Smooth muscle cell (in vitro differentiated cells): ENCODE data around the gene PMEL. TPM values are rescaled to one million over a fixed set of nuclear protein-coding genes. Genes with fewer than 3 reads are reported as not detected.
A peak's percentile ranks its signal among the peaks of the same experiment; 100 is the strongest.

Experiments used
- DNase-seq: peaks from one replicate; lab custom pipeline; 2025; ENCODE audit not compliant: unreplicated experiment; lab: John Stamatoyannopoulos, UW
- H2AFZ ChIP-seq: fragments of 200-600 bp; sonication (generic); 2 replicates; pipeline ENCODE4 v1.6.0; 2016; ENCODE audit warnings: antibody characterized with exemption, low read depth, mild to moderate bottlenecking
- H3F3A ChIP-seq: fragments of 200-600 bp; sonication (generic); 2 replicates; pipeline ENCODE4 v1.6.0; 2017; ENCODE audit warnings: antibody characterized with exemption, low read depth
- H3K27ac ChIP-seq: fragments of 200-600 bp; sonication (generic); 2 replicates; pipeline ENCODE4 v1.5.1; 2016; ENCODE audit warnings: low read depth, mild to moderate bottlenecking
- H3K27me3 ChIP-seq: fragments of 200-600 bp; sonication (generic); 2 replicates; pipeline ENCODE4 v1.6.1; 2016; ENCODE audit warnings: low read depth, mild to moderate bottlenecking
- H3K36me3 ChIP-seq: fragments of 200-600 bp; sonication (generic); 2 replicates; pipeline ENCODE4 v1.5.1; 2016; ENCODE audit warnings: low read depth
- H3K4me1 ChIP-seq: fragments of 200-600 bp; sonication (generic); 2 replicates; pipeline ENCODE4 v1.5.1; 2016; ENCODE audit warnings: low read depth
- H3K4me2 ChIP-seq: fragments of 200-600 bp; sonication (generic); 2 replicates; pipeline ENCODE4 v1.6.0; 2016; ENCODE audit warnings: mild to moderate bottlenecking
- H3K4me3 ChIP-seq: fragments of 200-600 bp; sonication (generic); 2 replicates; pipeline ENCODE4 v1.5.1; 2016; ENCODE audit warnings: mild to moderate bottlenecking
- H3K79me2 ChIP-seq: fragments of 200-600 bp; sonication (generic); 2 replicates; pipeline ENCODE4 v1.6.0; 2016; ENCODE audit warnings: low read depth, mild to moderate bottlenecking
- H3K9ac ChIP-seq: fragments of 200-600 bp; sonication (generic); 2 replicates; pipeline ENCODE4 v1.6.0; 2016; ENCODE audit warnings: low read depth
- H3K9me3 ChIP-seq: fragments of 200-600 bp; sonication (generic); replicated peaks from 2 replicates; pipeline ENCODE4 v1.5.1; 2016; ENCODE audit warnings: low read depth
- H4K20me1 ChIP-seq: fragments of 200-600 bp; sonication (generic); 2 replicates; pipeline ENCODE4 v1.6.0; 2016; ENCODE audit warnings: low read depth
- WGBS: methylation state at CpG from one replicate; pipeline ENCODE4 v1.1.7; 2016; ENCODE audit warnings: low lambda C conversion rate; 5-methylcytosine and 5-hydroxymethylcytosine counted together
- polyA plus RNA-seq: library from polyadenylated mRNA; unstranded; fragments of >200 nt; fragmentation: Nextera tagmentation; extraction: Ambion mirVana; gene quantifications from 2 replicates; pipeline ENCODE4 v1.2.1, GENCODE V29; 2016
- total RNA-seq: library from RNA; depleted of rRNA; stranded (reverse); fragments of >200 nt; gene quantifications from 2 replicates; pipeline ENCODE4 v1.2.3, GENCODE V29; 2014
- TF ChIP-seq, protein P1 (sequence below): fragments of 200-600 bp; sonication (generic); IDR thresholded peaks from 2 replicates; pipeline ENCODE4 v1.5.1; 2017; ENCODE audit warnings: borderline replicate concordance, mild to moderate bottlenecking, antibody characterized with exemption; ENCODE audit not compliant: insufficient read depth, poor library complexity, severe bottlenecking

Gene PMEL
- total and polyA plus RNA-seq, 2 experiments from 2014 or later = 1.8 to 1.9 TPM

DNA sequence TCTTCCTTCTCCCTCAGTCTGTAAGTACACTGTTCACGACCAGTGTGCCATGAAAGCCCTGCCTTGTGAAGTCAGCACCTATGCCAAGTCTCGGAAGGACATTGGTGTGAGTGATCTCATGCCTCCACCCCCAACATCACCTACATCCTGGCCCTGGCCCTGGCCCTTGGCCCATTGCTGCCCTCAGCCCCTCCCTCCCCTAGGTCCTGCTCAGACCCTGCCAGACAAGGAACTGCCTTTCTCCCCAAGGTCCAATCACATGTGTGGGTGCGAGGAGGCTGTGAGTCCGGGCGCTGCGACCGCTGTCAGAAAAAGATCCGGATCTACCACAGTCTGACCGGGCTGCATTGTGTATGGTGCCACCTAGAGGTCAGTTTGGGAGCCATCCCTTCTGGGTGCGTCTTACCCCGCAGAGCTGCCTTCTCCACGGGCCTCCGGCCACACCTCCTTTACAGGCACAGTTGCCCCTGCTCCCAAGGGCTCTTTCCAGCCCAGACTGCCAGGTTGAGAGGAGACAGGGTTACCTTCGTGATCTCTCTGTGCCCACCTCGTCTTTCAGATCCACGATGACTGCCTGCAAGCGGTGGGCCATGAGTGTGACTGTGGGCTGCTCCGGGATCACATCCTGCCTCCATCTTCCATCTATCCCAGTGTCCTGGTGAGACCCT is 25.6 kb downstream of the PMEL start:
- Histone ChIP-seq H3K9me3 (no peaks in the 10 kb centered on the region), H3K4me3 (no peak overlapping the region), H2AFZ (no peak overlapping the region), H3K36me3 (peaks cover 11% of the 10 kb centered on the region), H3K9ac (no peak overlapping the region), H3K27ac (no peak overlapping the region), H3F3A (no peaks in the 10 kb centered on the region), H3K27me3 (no peaks in the 10 kb centered on the region), H3K4me1 (no peaks in the 10 kb centered on the region), H3K79me2 (no peaks in the 10 kb centered on the region), H3K4me2 (no peak overlapping the region), H4K20me1 (no peaks in the 10 kb centered on the region)
- DNase-seq = peak; percentile 45
- 21% methylated on average over 18 of the region's 18 CpGs for WGBS
- TF ChIP-seq, protein P1, sequence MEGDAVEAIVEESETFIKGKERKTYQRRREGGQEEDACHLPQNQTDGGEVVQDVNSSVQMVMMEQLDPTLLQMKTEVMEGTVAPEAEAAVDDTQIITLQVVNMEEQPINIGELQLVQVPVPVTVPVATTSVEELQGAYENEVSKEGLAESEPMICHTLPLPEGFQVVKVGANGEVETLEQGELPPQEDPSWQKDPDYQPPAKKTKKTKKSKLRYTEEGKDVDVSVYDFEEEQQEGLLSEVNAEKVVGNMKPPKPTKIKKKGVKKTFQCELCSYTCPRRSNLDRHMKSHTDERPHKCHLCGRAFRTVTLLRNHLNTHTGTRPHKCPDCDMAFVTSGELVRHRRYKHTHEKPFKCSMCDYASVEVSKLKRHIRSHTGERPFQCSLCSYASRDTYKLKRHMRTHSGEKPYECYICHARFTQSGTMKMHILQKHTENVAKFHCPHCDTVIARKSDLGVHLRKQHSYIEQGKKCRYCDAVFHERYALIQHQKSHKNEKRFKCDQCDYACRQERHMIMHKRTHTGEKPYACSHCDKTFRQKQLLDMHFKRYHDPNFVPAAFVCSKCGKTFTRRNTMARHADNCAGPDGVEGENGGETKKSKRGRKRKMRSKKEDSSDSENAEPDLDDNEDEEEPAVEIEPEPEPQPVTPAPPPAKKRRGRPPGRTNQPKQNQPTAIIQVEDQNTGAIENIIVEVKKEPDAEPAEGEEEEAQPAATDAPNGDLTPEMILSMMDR = peak; percentile 91

DNA sequence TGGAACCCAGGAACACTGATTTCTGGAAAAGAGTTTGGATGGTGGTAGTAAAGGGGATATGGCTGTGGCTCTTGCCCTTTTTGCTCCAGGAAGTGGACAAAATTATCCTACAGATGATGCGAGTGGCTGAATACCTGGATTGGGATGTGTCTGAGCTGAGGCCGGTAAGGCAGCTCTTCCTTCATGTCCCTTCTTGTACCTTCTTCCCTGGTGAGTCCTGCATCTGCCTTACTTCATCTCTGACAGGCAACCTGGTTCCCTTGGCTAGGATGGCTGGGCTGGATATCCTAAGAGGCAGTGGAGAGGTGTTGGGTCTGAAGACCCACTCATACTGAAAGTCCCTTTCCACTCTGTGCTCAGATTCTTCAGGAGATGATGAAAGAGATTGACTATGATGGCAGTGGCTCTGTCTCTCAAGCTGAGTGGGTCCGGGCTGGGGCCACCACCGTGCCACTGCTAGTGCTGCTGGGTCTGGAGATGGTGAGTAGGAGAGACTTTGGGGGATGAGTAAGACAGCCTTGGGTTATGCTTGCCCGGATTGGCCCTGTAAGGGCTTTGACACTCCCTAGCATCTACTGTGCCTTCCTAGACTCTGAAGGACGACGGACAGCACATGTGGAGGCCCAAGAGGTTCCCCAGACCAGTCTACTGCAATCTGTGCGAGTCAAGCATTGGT is 26.9 kb downstream of the PMEL start:
- Histone ChIP-seq H3K4me1 (no peaks in the 10 kb centered on the region), H3F3A (peaks cover 2% of the 10 kb centered on the region), H3K27ac (no peak overlapping the region), H3K4me2 (no peak overlapping the region), H2AFZ (no peak overlapping the region), H3K4me3 (no peak overlapping the region), H3K36me3 (peaks cover 6% of the 10 kb centered on the region), H3K9ac (no peak overlapping the region), H4K20me1 (no peaks in the 10 kb centered on the region), H3K9me3 (no peaks in the 10 kb centered on the region), H3K79me2 (peaks cover 6% of the 10 kb centered on the region), H3K27me3 (no peaks in the 10 kb centered on the region)
- DNase-seq = no peak
- TF ChIP-seq, protein P1 = no peak
- WGBS = 89% methylated on average over 8 of the region's 8 CpGs

DNA sequence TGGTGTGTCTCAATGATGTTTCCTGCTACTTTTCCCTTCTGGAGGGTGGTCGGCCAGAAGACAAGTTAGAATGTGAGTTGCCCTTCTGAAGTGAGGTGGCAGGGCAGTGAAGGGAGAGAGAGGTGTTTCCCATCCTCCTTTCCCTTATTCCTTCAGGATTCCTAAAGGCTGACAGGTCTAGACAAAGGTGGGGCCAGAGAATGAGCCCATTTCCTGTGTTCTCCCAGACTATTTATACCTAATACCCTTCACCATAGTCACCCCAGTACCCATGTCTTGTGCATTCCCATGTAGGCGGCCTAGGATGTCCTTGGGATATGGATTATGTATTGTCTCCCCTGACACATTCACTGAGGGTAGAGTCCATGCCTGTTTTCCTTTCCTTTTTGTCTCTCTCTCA is 27.9 kb downstream of the PMEL start:
- H3K9me3 ChIP-seq = no peaks in the 10 kb centered on the region
- H3K36me3 ChIP-seq = peaks cover under 1% of the 10 kb centered on the region
- H3K27ac ChIP-seq = no peak overlapping the region
- DNase-seq = no peak
- H3K4me1 ChIP-seq = no peaks in the 10 kb centered on the region
- no peaks in the 10 kb centered on the region for H3K27me3 ChIP-seq
- TF ChIP-seq, protein P1 = no peak
- no peaks in the 10 kb centered on the region for H4K20me1 ChIP-seq
- no peak overlapping the region for H3K4me2 ChIP-seq
- peaks cover 10% of the 10 kb centered on the region for H3K79me2 ChIP-seq
- WGBS = 94% methylated on average over 2 of the region's 2 CpGs
- no peak overlapping the region for H3K4me3 ChIP-seq
- H2AFZ ChIP-seq = no peak overlapping the region
- peaks cover 7% of the 10 kb centered on the region for H3F3A ChIP-seq
- H3K9ac ChIP-seq = no peak overlapping the region
